ENCODE results near the gene KLHL17.

KLHL17 gene

DNA sequence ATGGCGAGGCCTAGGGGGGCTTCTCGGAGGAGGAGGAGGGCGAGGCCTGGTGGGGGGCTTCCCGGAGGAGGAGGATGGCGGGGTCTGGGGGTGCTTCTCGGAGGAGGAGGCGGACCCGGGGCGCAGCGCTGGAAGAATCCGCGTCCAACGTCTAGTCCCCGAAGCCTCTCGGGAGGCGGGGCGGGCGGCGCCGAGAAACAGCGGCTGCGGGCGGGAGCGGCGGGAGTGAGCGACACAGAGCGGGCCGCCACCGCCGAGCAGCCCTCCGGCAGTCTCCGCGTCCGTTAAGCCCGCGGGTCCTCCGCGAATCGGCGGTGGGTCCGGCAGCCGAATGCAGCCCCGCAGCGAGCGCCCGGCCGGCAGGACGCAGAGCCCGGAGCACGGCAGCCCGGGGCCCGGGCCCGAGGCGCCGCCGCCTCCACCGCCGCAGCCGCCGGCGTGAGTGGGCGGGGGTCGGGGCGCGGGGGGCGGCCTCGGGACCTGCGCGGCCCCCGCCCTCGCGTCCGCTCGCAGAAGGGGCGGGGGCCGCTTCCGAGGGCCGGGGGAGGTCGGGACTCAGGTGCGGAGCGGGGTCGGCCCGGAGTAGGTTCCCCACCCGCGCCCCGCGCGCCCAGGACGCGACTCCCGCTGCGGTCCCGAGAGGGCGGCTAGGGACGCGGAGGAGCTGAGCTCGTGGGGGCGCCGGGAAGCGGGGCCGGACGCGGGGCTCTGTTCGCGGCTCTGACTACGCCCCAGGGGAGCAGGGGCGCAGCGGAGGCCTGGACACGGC lies at the start of gene KLHL17:
Gene KLHL17, plus strand, starts transcription at position 222 of the 769 bp plus-strand sequence. Its CDS starts 110 bp downstream, at position 332.
- Histone ChIP-seq H3K27me3 (ENCODE audit: control insufficient read depth, insufficient read depth, low read length) (peaks cover 23% of the 10 kb centered on the region), H3K9me3 (ENCODE audit: control insufficient read depth, insufficient read depth, low read length) (no peaks in the 10 kb centered on the region), H3K27ac (ENCODE audit: low read depth, low read length) (no peak within 1 kb of the TSS), H3K4me3 (ENCODE audit: low read depth, low read length) (peak within 1 kb of the TSS; percentile 94), H3K36me3 (ENCODE audit: control insufficient read depth, insufficient read depth, low read length) (peaks cover 45% of the 10 kb centered on the region), H3K4me1 (ENCODE audit: control insufficient read depth, insufficient read depth, low read length) (no peaks in the 10 kb centered on the region), H3K9ac (ENCODE audit: low read depth, low read length) (no peak within 1 kb of the TSS)

DNA sequence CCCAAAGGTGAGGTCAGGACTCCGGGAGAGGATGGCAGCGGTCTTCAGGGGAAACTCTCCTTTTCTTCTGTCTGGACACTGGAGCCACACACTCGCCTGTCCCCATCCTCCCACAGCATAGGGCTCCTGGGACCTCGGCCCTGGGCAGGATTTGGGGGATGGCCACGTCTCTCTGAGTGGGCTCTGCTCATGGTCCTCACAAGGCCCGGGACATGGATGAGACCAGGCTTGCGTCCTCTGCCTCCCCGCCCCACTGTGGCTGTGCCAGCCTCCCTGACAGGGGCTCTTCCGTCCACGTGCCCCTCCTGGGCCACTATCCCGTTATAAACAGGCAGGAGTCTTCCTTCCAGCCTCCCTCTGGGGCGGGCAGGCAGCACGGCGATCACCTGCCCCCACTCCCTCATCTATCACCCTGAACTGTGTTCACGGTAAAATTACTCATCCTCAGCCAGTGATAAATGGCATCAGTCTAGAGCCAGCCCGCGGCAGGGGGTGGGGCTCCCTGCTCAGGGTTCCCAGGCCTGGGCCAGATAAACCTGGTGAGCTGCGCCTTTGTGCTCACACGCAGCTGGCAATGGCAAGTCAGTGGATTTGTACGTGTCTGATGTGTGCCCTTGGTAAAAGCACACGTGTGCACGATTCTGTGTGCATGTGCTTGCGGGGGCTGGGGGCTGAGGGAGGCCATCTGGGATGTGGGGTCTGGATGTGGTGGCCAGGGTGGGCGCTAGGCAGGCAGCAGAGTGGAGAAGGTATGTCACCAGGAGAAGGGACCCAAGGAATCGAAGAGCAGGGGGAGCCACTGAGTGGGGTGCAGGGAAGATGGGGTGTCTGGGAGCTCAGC lies 49.3 kb upstream of the KLHL17 start:
- Histone ChIP-seq H3K27ac (ENCODE audit: low read depth, low read length) (no peak overlapping the region), H3K27me3 (ENCODE audit: control insufficient read depth, insufficient read depth, low read length) (peaks cover 79% of the 10 kb centered on the region), H3K4me1 (ENCODE audit: control insufficient read depth, insufficient read depth, low read length) (no peaks in the 10 kb centered on the region), H3K36me3 (ENCODE audit: control insufficient read depth, insufficient read depth, low read length) (no peaks in the 10 kb centered on the region), H3K9me3 (ENCODE audit: control insufficient read depth, insufficient read depth, low read length) (no peaks in the 10 kb centered on the region), H3K4me3 (ENCODE audit: low read depth, low read length) (no peak overlapping the region), H3K9ac (ENCODE audit: low read depth, low read length) (no peak overlapping the region)

DNA sequence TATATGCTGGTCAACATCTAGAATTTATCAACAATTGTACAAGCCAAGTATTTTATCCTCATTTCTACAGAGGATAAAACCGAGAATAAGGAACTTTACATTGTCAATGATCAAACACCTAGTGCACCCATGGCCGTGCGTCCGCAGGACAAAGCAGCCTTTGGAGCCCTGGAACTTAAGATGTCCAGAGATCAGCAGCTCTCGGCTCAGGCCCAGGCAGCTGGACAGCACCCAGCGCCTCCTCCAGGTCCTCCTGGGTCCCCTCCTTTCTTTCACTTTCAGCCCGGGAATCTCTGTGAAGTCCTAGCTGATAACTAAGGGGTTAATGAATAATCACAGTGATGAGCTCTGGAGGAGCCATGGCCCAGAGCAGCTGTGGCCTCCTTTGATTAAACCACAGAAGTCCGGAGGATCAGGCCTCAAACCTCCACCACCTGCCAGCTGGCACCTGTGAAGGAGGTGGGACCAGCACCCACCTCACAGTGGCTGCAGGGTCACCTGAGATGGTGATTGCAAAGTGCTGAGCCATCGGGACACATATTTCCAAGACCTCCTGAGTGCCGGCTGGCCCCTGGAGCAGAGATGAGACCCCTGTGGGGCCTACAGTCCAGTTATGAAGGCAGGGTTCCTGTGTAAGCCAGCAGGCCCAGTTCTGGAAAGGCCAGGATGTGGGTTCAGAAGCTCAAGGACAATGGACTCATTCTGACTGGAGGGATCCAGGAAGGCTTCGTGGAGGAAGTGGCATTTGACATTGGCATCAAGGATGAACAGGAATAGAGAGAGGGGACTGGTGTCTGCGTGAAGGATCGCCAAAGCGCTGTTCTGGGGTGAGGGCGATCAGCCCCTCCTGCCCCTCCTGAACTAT lies 48.3 kb upstream of the KLHL17 start:
- H3K36me3 ChIP-seq (ENCODE audit: control insufficient read depth, insufficient read depth, low read length), result no peaks in the 10 kb centered on the region

DNA sequence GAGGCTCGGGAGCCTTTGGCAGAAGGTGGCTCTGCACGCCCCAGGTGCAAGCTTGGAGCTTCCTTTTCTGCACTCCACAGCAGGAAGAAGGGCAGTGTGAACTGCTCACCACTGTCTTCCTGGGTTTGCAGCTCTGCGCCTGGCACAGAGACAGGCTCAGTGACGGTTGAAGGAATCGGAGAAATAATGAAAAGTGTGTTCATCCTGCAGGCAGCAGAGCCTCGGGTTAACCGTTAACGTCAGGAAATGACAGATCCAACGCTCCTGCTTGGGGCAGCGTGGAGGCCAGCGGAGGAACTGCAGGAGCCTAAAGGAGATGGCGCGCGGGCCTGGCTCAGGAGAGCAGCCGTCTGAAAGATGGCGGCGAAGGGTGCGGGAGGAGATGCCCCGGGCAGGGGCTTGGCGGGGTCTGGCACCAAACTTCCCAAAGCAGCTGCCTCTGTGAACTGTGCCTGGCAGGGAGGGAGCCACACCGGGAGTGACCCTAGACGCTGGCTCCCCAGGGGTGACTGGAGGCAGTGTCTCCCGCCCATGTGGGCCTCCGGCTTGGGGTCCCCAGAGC lies 47.6 kb upstream of the KLHL17 start:
- no peak overlapping the region for H3K4me3 ChIP-seq (ENCODE audit: low read depth, low read length)

More for the DNA sequence above, 48.3 kb upstream of the KLHL17 start:
- H3K27me3 ChIP-seq (ENCODE audit: control insufficient read depth, insufficient read depth, low read length), result peaks cover 78% of the 10 kb centered on the region
- H3K9ac ChIP-seq (ENCODE audit: low read depth, low read length), result no peak overlapping the region
- H3K9me3 ChIP-seq (ENCODE audit: control insufficient read depth, insufficient read depth, low read length), result no peaks in the 10 kb centered on the region
- H3K27ac ChIP-seq (ENCODE audit: low read depth, low read length), result no peak overlapping the region
- no peaks in the 10 kb centered on the region for H3K4me1 ChIP-seq (ENCODE audit: control insufficient read depth, insufficient read depth, low read length)
- H3K4me3 ChIP-seq (ENCODE audit: low read depth, low read length), result no peak overlapping the region

DNA sequence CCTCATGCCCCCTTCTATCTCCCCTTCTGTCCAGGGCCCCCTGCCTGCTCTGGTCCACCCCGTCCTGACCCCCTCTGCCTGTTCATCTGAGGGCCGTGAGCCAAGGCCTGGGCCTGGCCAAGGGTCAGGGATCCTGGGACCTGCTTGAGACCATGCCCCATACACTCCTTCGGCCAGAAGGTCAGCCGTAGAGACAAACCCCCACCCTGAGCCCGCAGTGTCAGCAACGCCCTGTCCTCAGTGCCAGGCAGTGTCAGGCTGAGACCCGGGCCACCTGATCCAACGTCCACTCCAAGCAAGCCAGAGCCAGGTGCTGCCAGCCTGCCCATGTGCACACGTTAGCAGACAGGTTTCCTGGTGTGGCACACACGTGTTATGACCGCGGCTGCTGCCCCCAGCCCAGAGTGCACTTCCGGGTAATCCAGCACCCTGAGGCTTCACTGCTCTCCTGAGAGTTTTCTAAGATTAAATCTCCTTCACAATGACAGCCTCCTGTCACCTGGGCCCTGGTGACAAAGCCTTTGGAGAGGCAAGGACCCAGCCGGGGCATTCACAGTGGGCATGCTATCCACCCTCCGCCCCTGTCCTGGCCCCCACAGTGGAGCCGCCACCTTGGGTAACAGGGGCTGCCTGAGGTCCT lies 46.8 kb upstream of the KLHL17 start:
- Histone ChIP-seq H3K27ac (ENCODE audit: low read depth, low read length) (no peak overlapping the region), H3K27me3 (ENCODE audit: control insufficient read depth, insufficient read depth, low read length) (peaks cover 81% of the 10 kb centered on the region), H3K36me3 (ENCODE audit: control insufficient read depth, insufficient read depth, low read length) (no peaks in the 10 kb centered on the region), H3K9ac (ENCODE audit: low read depth, low read length) (no peak overlapping the region), H3K9me3 (ENCODE audit: control insufficient read depth, insufficient read depth, low read length) (no peaks in the 10 kb centered on the region), H3K4me3 (ENCODE audit: low read depth, low read length) (no peak overlapping the region), H3K4me1 (ENCODE audit: control insufficient read depth, insufficient read depth, low read length) (no peaks in the 10 kb centered on the region; the same call in 1 of the 2 replicates)

More for the DNA sequence above, 47.6 kb upstream of the KLHL17 start:
- no peaks in the 10 kb centered on the region for H3K36me3 ChIP-seq (ENCODE audit: control insufficient read depth, insufficient read depth, low read length)
- H3K4me1 ChIP-seq (ENCODE audit: control insufficient read depth, insufficient read depth, low read length), result no peaks in the 10 kb centered on the region; the same call in 1 of the 2 replicates
- H3K9me3 ChIP-seq (ENCODE audit: control insufficient read depth, insufficient read depth, low read length), result no peaks in the 10 kb centered on the region
- H3K9ac ChIP-seq (ENCODE audit: low read depth, low read length), result no peak overlapping the region
- peaks cover 78% of the 10 kb centered on the region for H3K27me3 ChIP-seq (ENCODE audit: control insufficient read depth, insufficient read depth, low read length)
- no peak overlapping the region for H3K27ac ChIP-seq (ENCODE audit: low read depth, low read length)

DNA sequence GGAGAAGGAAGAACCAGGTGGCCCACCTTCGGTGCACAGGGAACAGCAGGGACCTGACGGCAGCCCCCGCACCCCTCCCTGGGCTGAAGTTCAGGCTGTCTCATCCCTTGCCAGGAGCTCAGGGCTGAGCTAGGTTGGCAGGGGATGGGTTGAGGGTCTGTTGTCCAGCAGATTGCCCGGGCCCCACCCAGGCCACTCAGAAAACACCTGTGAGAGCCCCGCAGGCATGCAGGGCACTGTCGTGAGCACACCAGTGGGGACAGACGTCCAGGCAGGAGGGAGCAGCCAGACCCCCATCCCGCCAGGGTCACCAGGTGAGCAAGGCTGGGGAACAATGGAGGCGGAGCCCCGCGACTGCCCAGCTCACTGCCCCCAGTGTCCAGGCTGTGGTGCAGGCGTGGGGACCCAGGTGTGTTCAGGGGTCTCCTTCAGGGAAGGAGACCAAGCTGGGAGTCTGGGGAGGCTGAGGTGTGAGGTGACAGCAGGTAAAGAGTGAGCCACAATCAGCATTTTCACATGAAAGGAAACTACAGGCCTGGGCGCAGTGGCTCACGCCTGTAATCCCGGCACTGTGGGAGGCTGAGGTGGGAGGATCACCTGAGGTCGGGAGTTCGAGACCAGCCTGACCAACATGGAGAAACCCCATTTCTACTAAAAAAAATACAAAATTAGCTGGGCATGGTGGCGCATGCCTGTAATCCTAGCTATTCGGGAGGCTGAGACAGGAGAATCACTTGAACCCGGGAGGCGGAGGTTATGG lies 46.1 kb upstream of the KLHL17 start:
- Histone ChIP-seq H3K4me1 (ENCODE audit: control insufficient read depth, insufficient read depth, low read length) (no peaks in the 10 kb centered on the region; the same call in 1 of the 2 replicates), H3K4me3 (ENCODE audit: low read depth, low read length) (no peak overlapping the region), H3K27ac (ENCODE audit: low read depth, low read length) (no peak overlapping the region), H3K9ac (ENCODE audit: low read depth, low read length) (no peak overlapping the region), H3K9me3 (ENCODE audit: control insufficient read depth, insufficient read depth, low read length) (no peaks in the 10 kb centered on the region), H3K27me3 (ENCODE audit: control insufficient read depth, insufficient read depth, low read length) (peaks cover 88% of the 10 kb centered on the region), H3K36me3 (ENCODE audit: control insufficient read depth, insufficient read depth, low read length) (no peaks in the 10 kb centered on the region)

DNA sequence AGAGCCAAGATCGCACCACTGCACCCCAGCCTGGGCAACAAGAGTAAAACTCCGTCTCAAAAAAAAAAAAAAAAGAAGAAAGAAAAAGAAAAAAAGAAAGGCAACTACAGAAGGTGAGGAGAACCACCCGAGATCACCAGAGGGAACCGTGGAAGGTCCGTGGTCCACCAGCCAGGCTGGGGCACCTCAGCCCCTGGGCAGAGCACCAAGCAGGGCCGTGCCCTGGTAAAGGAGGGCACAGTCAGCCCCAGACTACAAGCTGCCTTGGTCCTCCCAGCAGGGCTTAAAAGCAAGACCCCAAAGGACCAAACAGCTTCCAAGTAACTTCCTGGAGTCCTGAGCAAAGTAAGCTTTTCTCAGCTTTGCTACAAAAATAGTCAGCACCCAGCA lies 45.5 kb upstream of the KLHL17 start:
- no peaks in the 10 kb centered on the region; the same call in 1 of the 2 replicates for H3K4me1 ChIP-seq (ENCODE audit: control insufficient read depth, insufficient read depth, low read length)
- no peaks in the 10 kb centered on the region for H3K36me3 ChIP-seq (ENCODE audit: control insufficient read depth, insufficient read depth, low read length)
- H3K4me3 ChIP-seq (ENCODE audit: low read depth, low read length), result no peak overlapping the region
- no peak overlapping the region for H3K9ac ChIP-seq (ENCODE audit: low read depth, low read length)
- H3K9me3 ChIP-seq (ENCODE audit: control insufficient read depth, insufficient read depth, low read length), result no peaks in the 10 kb centered on the region
- H3K27ac ChIP-seq (ENCODE audit: low read depth, low read length), result no peak overlapping the region
- H3K27me3 ChIP-seq (ENCODE audit: control insufficient read depth, insufficient read depth, low read length), result peaks cover 94% of the 10 kb centered on the region

DNA sequence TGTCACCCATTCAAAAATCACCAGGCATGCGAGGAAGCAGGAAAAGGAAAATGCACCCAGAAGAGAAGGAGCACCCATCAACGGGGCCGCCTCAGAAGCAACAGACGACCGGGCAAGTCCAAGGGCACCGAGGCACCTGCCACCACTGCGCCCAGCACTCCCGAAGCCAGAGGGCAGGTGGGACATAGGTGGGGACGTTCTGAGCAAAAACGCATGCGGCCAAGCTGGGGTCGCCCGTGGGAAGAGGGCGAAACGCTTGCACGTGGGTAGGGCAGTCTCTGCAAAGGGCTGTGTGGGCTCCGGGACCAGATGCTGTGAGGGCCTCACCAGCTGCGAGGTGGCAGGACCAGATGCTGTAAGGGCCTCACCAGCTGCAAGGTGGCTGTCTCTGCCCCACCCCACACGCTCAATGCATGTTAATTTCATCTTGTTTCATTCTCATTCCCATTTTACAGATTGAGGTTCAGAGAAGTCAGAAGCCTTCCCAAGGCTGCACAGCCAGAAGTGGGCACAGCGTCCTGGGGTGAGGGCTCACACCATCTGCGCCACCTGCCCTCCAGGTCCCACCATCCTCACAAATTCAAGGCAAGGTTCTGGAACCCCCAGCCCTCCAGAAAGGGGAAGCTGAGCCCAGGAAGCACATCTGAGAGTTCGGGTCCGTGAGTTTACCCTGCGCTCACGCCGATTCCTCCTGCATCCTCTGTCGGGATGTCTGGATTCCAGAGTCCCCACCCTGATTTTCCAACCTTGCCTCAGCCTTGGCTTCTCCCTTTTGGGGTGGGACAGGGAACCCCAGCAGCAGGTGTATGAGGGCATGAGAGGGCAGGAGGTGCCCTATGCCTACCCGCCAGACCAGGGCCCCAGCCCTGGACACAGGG lies 44.9 kb upstream of the KLHL17 start:
- no peak overlapping the region for H3K9ac ChIP-seq (ENCODE audit: low read depth, low read length)
- H3K27me3 ChIP-seq (ENCODE audit: control insufficient read depth, insufficient read depth, low read length), result peaks cover 95% of the 10 kb centered on the region

More for the DNA sequence above, 44.9 kb upstream of the KLHL17 start:
- H3K9me3 ChIP-seq (ENCODE audit: control insufficient read depth, insufficient read depth, low read length), result no peaks in the 10 kb centered on the region
- H3K4me1 ChIP-seq (ENCODE audit: control insufficient read depth, insufficient read depth, low read length), result peaks cover 3% of the 10 kb centered on the region; the same call in 1 of the 2 replicates
- H3K27ac ChIP-seq (ENCODE audit: low read depth, low read length), result no peak overlapping the region
- no peaks in the 10 kb centered on the region for H3K36me3 ChIP-seq (ENCODE audit: control insufficient read depth, insufficient read depth, low read length)
- no peak overlapping the region for H3K4me3 ChIP-seq (ENCODE audit: low read depth, low read length)
